CD4-positive, CD25-positive, alpha-beta regulatory T cell (primary cell): ENCODE measurements around the gene PDCD10. TPM values are rescaled to one million over a fixed set of nuclear protein-coding genes. Genes with fewer than 3 reads are reported as not detected.

Source experiments
- ATAC-seq, 2 donors: fragments of 150-1000 bp; cut with Tn5 transposase; one replicate each; pipeline ENCODE4 v1.10.0; 2021; ENCODE audit warnings: low read depth in 2 of 2, moderate number of reproducible peaks in 2 of 2, moderate library complexity in 1 of 2
- DNase-seq, 3 donors: peaks; one replicate each; pipeline versions ENCODE4 v3.0.0 to v3.0.0-alpha.2; 2012 to 2022; ENCODE audit warnings: mixed read lengths in 1 of 3
- H3K27ac ChIP-seq: one replicate; pipeline ENCODE4 v1.7.0; 2013; ENCODE audit warnings: mild to moderate bottlenecking, low read length; ENCODE audit not compliant: insufficient read depth, poor library complexity, severe bottlenecking
- H3K27me3 ChIP-seq: one replicate; pipeline ENCODE4 v1.7.0; 2013; ENCODE audit warnings: low read length; ENCODE audit not compliant: control insufficient read depth, insufficient read depth
- H3K36me3 ChIP-seq: one replicate; pipeline ENCODE4 v1.7.0; 2013; ENCODE audit warnings: mild to moderate bottlenecking, low read length, moderate library complexity; ENCODE audit not compliant: control insufficient read depth, insufficient read depth
- H3K4me1 ChIP-seq: 2 replicates; pipeline ENCODE4 v1.7.0; 2013; ENCODE audit warnings: mild to moderate bottlenecking, low read length; ENCODE audit not compliant: insufficient read depth, control insufficient read depth, poor library complexity, severe bottlenecking
- H3K4me3 ChIP-seq: one replicate; pipeline ENCODE4 v1.7.0; 2013; ENCODE audit warnings: low read depth, mild to moderate bottlenecking, low read length, moderate library complexity
- H3K9me3 ChIP-seq, 2 experiments: 1 replicate in 1 of 2; 2 replicates in 1 of 2; pipeline ENCODE4 v1.7.0; 2013; ENCODE audit warnings: low read length in 2 of 2, mild to moderate bottlenecking in 1 of 2, moderate library complexity in 1 of 2; ENCODE audit not compliant: control insufficient read depth in 2 of 2
- H3K27ac Mint-ChIP-seq, 3 donors: one replicate each; pipeline ENCODE4 v1.8.0; 2020 to 2022; ENCODE audit warnings: mild to moderate bottlenecking in 3 of 3, mixed read lengths in 3 of 3, moderate library complexity in 2 of 3
- H3K27me3 Mint-ChIP-seq: one replicate; pipeline ENCODE4 v1.8.0; 2022; ENCODE audit warnings: mild to moderate bottlenecking, mixed read lengths
- H3K36me3 Mint-ChIP-seq: one replicate; pipeline ENCODE4 v1.8.0; 2020; ENCODE audit warnings: mixed read lengths
- H3K4me1 Mint-ChIP-seq, 4 donors: one replicate each; pipeline ENCODE4 v1.8.0; 2020 to 2022; ENCODE audit warnings: mixed read lengths in 4 of 4, mild to moderate bottlenecking in 1 of 4
- H3K4me3 Mint-ChIP-seq, 4 donors: one replicate each; pipeline ENCODE4 v1.8.0; 2020 to 2022; ENCODE audit warnings: mild to moderate bottlenecking in 4 of 4, mixed read lengths in 4 of 4, moderate library complexity in 3 of 4
- H3K9me3 Mint-ChIP-seq, 7 donors: one replicate each; pipeline ENCODE4 v1.8.0; 2020 to 2022; ENCODE audit warnings: mixed read lengths in 7 of 7, mild to moderate bottlenecking in 3 of 7, moderate library complexity in 2 of 7
- polyA plus RNA-seq, 4 donors: library from polyadenylated mRNA; unstranded; fragments of 300-500 nt; fragmentation: Illumina TruSeq; gene quantifications; one replicate each; pipeline ENCODE4 v1.2.3, GENCODE V29; 2021
- total RNA-seq: library from RNA; stranded (reverse); gene quantifications from one replicate; pipeline ENCODE4 v1.2.3, GENCODE V29; 2022

The PDCD10 gene
- total and polyA plus RNA-seq, 5 donors from 2014 or later, result 69.9 to 157 (median 129) TPM

GRCh38 chr3:167653155-167653554 lies 81.5 kb downstream of the PDCD10 start:
- DNase-seq, result no peak
- Mint-ChIP-seq H3K4me1 (peaks cover 0 to 8% (median 5%) of the 10 kb centered on the region in 4 donors), H3K36me3 (no peaks in the 10 kb centered on the region), H3K9me3 (peaks cover 0 to 4% (median 0%) of the 10 kb centered on the region in 7 donors), H3K27ac (no peak overlapping the region), H3K4me3 (no peak overlapping the region), H3K27me3 (peaks cover 13% of the 10 kb centered on the region)
- Histone ChIP-seq H3K27me3 (no peaks in the 10 kb centered on the region), H3K27ac (no peak overlapping the region), H3K36me3 (no peaks in the 10 kb centered on the region), H3K4me1 (no peaks in the 10 kb centered on the region), H3K9me3 (peaks cover 0 to 2% of the 10 kb centered on the region in 2 experiments), H3K4me3 (no peak overlapping the region)
- ATAC-seq, result no peak

GRCh38 chr3:167651826-167652225 lies 82.9 kb downstream of the PDCD10 start:
- Mint-ChIP-seq H3K27me3 (peaks cover 11% of the 10 kb centered on the region), H3K27ac (no peak overlapping the region), H3K4me3 (no peak overlapping the region), H3K36me3 (no peaks in the 10 kb centered on the region), H3K4me1 (peaks cover 0 to 8% (median 5%) of the 10 kb centered on the region in 4 donors), H3K9me3 (no peaks in the 10 kb centered on the region)
- H3K27me3 ChIP-seq, result no peaks in the 10 kb centered on the region
- peaks cover 0 to 2% of the 10 kb centered on the region in 2 experiments for H3K9me3 ChIP-seq
- no peak overlapping the region for H3K4me3 ChIP-seq
- no peaks in the 10 kb centered on the region for H3K36me3 ChIP-seq
- no peaks in the 10 kb centered on the region for H3K4me1 ChIP-seq
- DNase-seq (no peak), ATAC-seq (no peak)
- H3K27ac ChIP-seq, result no peak overlapping the region

GRCh38 chr3:167650459-167650858 lies 84.2 kb downstream of the PDCD10 start:
- H3K27me3 ChIP-seq, result no peaks in the 10 kb centered on the region
- Mint-ChIP-seq H3K4me1 (peaks cover 0 to 8% (median 5%) of the 10 kb centered on the region in 4 donors), H3K27ac (no peak overlapping the region), H3K36me3 (no peaks in the 10 kb centered on the region), H3K9me3 (peaks cover 0 to 8% (median 1%) of the 10 kb centered on the region in 7 donors), H3K4me3 (no peak overlapping the region), H3K27me3 (peaks cover 8% of the 10 kb centered on the region)
- H3K4me1 ChIP-seq, result no peaks in the 10 kb centered on the region
- peaks cover 0 to 2% of the 10 kb centered on the region in 2 experiments for H3K9me3 ChIP-seq
- H3K27ac ChIP-seq, result no peak overlapping the region
- DNase-seq, result no peak
- H3K36me3 ChIP-seq, result no peaks in the 10 kb centered on the region
- ATAC-seq, result no peak
- H3K4me3 ChIP-seq, result no peak overlapping the region

- DNase-seq (no peak), ATAC-seq (no peak)
- Mint-ChIP-seq H3K27me3 (peaks cover 4% of the 10 kb centered on the region), H3K36me3 (no peaks in the 10 kb centered on the region), H3K27ac (no peak overlapping the region), H3K4me1 (peaks cover 0 to 8% (median 5%) of the 10 kb centered on the region in 4 donors), H3K4me3 (no peak overlapping the region), H3K9me3 (peaks cover 0 to 9% (median 2%) of the 10 kb centered on the region in 7 donors)
- Histone ChIP-seq H3K27ac (no peak overlapping the region), H3K9me3 (no peaks in the 10 kb centered on the region), H3K4me3 (no peak overlapping the region), H3K36me3 (no peaks in the 10 kb centered on the region), H3K4me1 (no peaks in the 10 kb centered on the region), H3K27me3 (no peaks in the 10 kb centered on the region)
These were observed 84.9 kb downstream of the PDCD10 start for GRCh38 chr3:167649746-167650145.

- Mint-ChIP-seq H3K9me3 (peaks cover 0 to 13% (median 5%) of the 10 kb centered on the region in 7 donors), H3K27me3 (no peaks in the 10 kb centered on the region), H3K27ac (no peak overlapping the region), H3K4me1 (no peaks in the 10 kb centered on the region), H3K36me3 (no peaks in the 10 kb centered on the region), H3K4me3 (no peak overlapping the region)
- H3K27me3 ChIP-seq, result no peaks in the 10 kb centered on the region
- H3K36me3 ChIP-seq, result no peaks in the 10 kb centered on the region
- H3K9me3 ChIP-seq, result no peaks in the 10 kb centered on the region
- H3K4me1 ChIP-seq, result no peaks in the 10 kb centered on the region
- H3K4me3 ChIP-seq, result no peak overlapping the region
- no peak for DNase-seq
- ATAC-seq, result no peak
- no peak overlapping the region for H3K27ac ChIP-seq
These were observed 90.1 kb downstream of the PDCD10 start for GRCh38 chr3:167644611-167645010.

Other genes with a start within 250 kb of the PDCD10 start
- 0.79 TPM for gene WDR49, start 81.0 kb downstream of the PDCD10 start, total RNA-seq
- not detected for gene WDR49, start 81.0 kb downstream of the PDCD10 start, polyA plus RNA-seq
- gene SERPINI1, start 829 bp upstream of the PDCD10 start, total RNA-seq, result 2.4 TPM
- gene SERPINI1, start 829 bp upstream of the PDCD10 start, polyA plus RNA-seq, result 10 to 100 TPM; 12.8 to 17.8 (median 15.3) TPM